DND-41 (cell line): ENCODE measurements around the gene KCNIP1.

Source experiments
- ATAC-seq: fragments of 200-7000 bp; cut with Tn5 transposase; 3 replicates; pipeline ENCODE4 v1.9.1; 2021; ENCODE audit warnings: low read depth; ENCODE audit not compliant: insufficient read depth
- DNase-seq: peaks from one replicate; pipeline ENCODE4 v3.0.0-alpha.2; 2020
- H2AFZ ChIP-seq: 2 replicates; pipeline ENCODE4 v1.6.0; 2012; ENCODE audit warnings: low read depth, low read length
- H3K27ac ChIP-seq: 2 replicates; pipeline ENCODE4 v1.5.1; 2012; ENCODE audit warnings: low read length, inconsistent platforms
- H3K27me3 ChIP-seq: fragments of 200-600 bp; sonication (generic); 2 replicates; pipeline ENCODE4 v1.6.0; 2012; ENCODE audit warnings: low read length, mild to moderate bottlenecking, inconsistent platforms; ENCODE audit not compliant: insufficient read depth, poor library complexity
- H3K36me3 ChIP-seq: 2 replicates; pipeline ENCODE4 v1.5.1; 2012; ENCODE audit warnings: low read length, inconsistent platforms; ENCODE audit not compliant: insufficient read depth
- H3K4me1 ChIP-seq: 2 replicates; pipeline ENCODE4 v1.5.1; 2012; ENCODE audit warnings: mild to moderate bottlenecking, low read length; ENCODE audit not compliant: insufficient read depth
- H3K4me2 ChIP-seq: 2 replicates; pipeline ENCODE4 v1.6.0; 2012; ENCODE audit warnings: mild to moderate bottlenecking, moderate library complexity, low read length, inconsistent platforms; ENCODE audit not compliant: insufficient read depth
- H3K4me3 ChIP-seq, 2 experiments: fragments of 200-600 bp in 1 of 2; shearing (Covaris generic) in 1 of 2; 2 replicates each; pipeline ENCODE4 v1.5.1; 2012 to 2016; ENCODE audit warnings: inconsistent platforms in 2 of 2, low read length in 2 of 2, mild to moderate bottlenecking in 2 of 2, low read depth in 1 of 2, moderate library complexity in 1 of 2
- H3K79me2 ChIP-seq: 2 replicates; pipeline ENCODE4 v1.6.0; 2012; ENCODE audit warnings: low read length, inconsistent platforms; ENCODE audit not compliant: insufficient read depth
- H3K9ac ChIP-seq: 2 replicates; pipeline ENCODE4 v1.6.0; 2012; ENCODE audit warnings: low read depth, mild to moderate bottlenecking, inconsistent platforms, low read length, moderate library complexity
- H3K9me3 ChIP-seq: 2 replicates; pipeline ENCODE4 v1.5.1; 2012; ENCODE audit warnings: low read length, moderate library complexity, mild to moderate bottlenecking, inconsistent platforms; ENCODE audit not compliant: insufficient read depth, severe bottlenecking
- H4K20me1 ChIP-seq: 2 replicates; pipeline ENCODE4 v1.6.0; 2012; ENCODE audit warnings: low read length; ENCODE audit not compliant: insufficient read depth
- EZH2 ChIP-seq: IDR thresholded peaks from 3 replicates; pipeline ENCODE4 v1.6.1; 2012; ENCODE audit warnings: borderline replicate concordance, low read depth, mild to moderate bottlenecking, moderate library complexity, low read length, inconsistent platforms; ENCODE audit not compliant: severe bottlenecking
- TF ChIP-seq, protein P1 (sequence below): IDR thresholded peaks from 2 replicates; pipeline ENCODE4 v1.5.1; 2012; ENCODE audit warnings: borderline replicate concordance, low read length, moderate library complexity, mild to moderate bottlenecking; ENCODE audit not compliant: poor library complexity, severe bottlenecking; ENCODE audit errors: extremely low read depth

Gene KCNIP1

DNA sequence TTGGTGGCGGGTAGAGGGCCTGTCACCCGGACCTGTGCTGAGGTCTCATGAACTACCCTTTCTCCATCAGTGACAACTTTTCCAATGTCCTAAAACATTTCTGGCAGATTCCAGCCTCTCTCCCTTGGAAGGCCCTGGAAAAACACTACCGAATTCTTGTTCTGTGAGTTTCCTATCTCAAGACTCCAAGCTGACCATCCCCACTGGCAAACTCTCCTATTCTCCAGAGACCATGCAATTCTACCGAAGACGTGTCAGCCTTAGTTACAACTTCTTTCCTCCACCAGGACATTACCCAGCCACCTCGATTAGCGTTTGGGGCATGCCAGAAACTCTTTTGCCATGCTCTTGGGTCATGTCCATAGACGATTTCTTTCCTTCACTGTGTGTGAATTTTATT lies 252.9 kb downstream of the KCNIP1 start:
- DNase-seq, result no peak
- Histone ChIP-seq H3K9ac (no peak overlapping the region), H3K4me3 (no peak overlapping the region), H3K9me3 (no peaks in the 10 kb centered on the region), H2AFZ (no peak overlapping the region), H3K4me2 (no peak overlapping the region), H3K27ac (no peak overlapping the region), H4K20me1 (no peaks in the 10 kb centered on the region), H3K36me3 (no peaks in the 10 kb centered on the region), H3K4me1 (no peaks in the 10 kb centered on the region), H3K79me2 (no peaks in the 10 kb centered on the region), H3K27me3 (no peaks in the 10 kb centered on the region)
- no peak for ATAC-seq
- TF ChIP-seq EZH2, result no peak
- TF ChIP-seq, protein P1, sequence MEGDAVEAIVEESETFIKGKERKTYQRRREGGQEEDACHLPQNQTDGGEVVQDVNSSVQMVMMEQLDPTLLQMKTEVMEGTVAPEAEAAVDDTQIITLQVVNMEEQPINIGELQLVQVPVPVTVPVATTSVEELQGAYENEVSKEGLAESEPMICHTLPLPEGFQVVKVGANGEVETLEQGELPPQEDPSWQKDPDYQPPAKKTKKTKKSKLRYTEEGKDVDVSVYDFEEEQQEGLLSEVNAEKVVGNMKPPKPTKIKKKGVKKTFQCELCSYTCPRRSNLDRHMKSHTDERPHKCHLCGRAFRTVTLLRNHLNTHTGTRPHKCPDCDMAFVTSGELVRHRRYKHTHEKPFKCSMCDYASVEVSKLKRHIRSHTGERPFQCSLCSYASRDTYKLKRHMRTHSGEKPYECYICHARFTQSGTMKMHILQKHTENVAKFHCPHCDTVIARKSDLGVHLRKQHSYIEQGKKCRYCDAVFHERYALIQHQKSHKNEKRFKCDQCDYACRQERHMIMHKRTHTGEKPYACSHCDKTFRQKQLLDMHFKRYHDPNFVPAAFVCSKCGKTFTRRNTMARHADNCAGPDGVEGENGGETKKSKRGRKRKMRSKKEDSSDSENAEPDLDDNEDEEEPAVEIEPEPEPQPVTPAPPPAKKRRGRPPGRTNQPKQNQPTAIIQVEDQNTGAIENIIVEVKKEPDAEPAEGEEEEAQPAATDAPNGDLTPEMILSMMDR, result no peak

DNA sequence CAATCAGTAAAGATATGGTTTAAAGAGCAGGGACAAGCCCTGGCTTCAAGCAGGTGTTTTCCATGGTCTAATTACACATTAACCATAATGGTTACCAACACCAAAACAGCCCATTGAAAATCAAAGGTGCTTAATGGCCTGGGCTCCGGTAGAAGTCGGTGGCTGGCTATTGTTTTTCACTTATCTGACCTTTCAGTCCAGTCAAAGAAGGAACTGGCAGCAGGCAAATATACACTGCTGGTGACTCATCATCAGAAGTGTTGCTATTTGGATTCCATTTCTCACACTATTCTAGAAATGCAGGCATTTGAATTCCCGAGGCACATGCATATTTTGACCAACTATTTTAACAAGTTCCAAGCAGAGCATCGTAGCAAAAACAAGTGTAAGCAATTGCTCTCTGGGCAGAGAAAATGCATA lies 253.4 kb downstream of the KCNIP1 start:
- no peaks in the 10 kb centered on the region for H4K20me1 ChIP-seq
- no peaks in the 10 kb centered on the region for H3K9me3 ChIP-seq
- DNase-seq (no peak), ATAC-seq (no peak)
- no peak overlapping the region for H2AFZ ChIP-seq
- H3K36me3 ChIP-seq, result no peaks in the 10 kb centered on the region
- TF ChIP-seq, protein P1, result no peak
- no peak for TF ChIP-seq EZH2
- no peak overlapping the region for H3K27ac ChIP-seq
- H3K79me2 ChIP-seq, result no peaks in the 10 kb centered on the region
- H3K4me1 ChIP-seq, result no peaks in the 10 kb centered on the region
- no peaks in the 10 kb centered on the region for H3K27me3 ChIP-seq
- H3K9ac ChIP-seq, result no peak overlapping the region
- H3K4me3 ChIP-seq, result no peak overlapping the region
- no peak overlapping the region for H3K4me2 ChIP-seq

DNA sequence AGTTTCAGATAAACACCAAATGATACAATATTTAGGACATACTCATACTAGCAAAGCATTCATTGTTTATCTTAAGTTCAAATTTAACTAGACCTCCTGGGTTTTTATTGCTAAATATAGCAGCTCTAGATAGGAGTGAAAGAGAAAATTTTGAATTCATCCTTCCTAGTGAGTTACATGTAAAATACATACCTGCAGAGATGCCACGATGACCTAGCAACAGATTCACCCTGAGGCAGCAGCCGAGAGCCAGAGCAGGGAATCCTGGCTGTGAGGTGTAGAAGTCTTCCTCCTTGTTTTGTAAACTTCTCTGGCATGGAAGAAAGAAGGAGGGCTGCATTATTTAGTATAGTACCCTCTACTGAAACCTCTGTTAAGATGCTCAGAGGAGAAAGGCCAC lies 253.8 kb downstream of the KCNIP1 start:
- Histone ChIP-seq H3K27me3 (no peaks in the 10 kb centered on the region), H3K4me1 (no peaks in the 10 kb centered on the region), H3K4me3 (no peak overlapping the region), H4K20me1 (no peaks in the 10 kb centered on the region), H3K27ac (no peak overlapping the region), H3K4me2 (no peak overlapping the region), H2AFZ (no peak overlapping the region), H3K36me3 (no peaks in the 10 kb centered on the region), H3K9me3 (no peaks in the 10 kb centered on the region), H3K79me2 (no peaks in the 10 kb centered on the region), H3K9ac (no peak overlapping the region)
- ATAC-seq (no peak), DNase-seq (no peak)
- TF ChIP-seq, protein P1, result no peak
- no peak for TF ChIP-seq EZH2

DNA sequence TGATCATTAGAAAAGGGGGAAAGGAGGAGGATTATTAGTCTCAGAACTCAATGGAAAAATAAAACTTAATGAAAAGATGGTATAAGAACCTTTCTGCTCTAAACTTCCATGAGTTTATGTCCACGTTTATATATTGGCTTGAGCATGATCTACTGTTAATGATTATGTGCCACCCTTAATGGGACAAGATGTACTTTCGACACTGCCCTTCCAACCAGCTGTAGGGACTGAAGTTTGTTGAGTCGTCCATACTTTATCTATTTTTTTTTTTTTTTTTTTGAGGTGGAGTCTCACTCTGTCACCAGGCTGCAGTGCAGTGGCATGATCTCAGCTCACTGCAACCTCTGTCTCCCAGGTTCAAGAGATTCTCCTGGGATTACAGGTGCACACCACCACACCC lies 254.7 kb downstream of the KCNIP1 start:
- H3K36me3 ChIP-seq, result no peaks in the 10 kb centered on the region
- no peaks in the 10 kb centered on the region for H3K4me1 ChIP-seq
- DNase-seq (no peak), ATAC-seq (no peak)
- H3K27me3 ChIP-seq, result no peaks in the 10 kb centered on the region
- H3K9ac ChIP-seq, result no peak overlapping the region
- TF ChIP-seq, protein P1, result no peak
- no peak for TF ChIP-seq EZH2
- no peaks in the 10 kb centered on the region for H3K79me2 ChIP-seq
- no peak overlapping the region for H3K27ac ChIP-seq
- no peak overlapping the region for H2AFZ ChIP-seq
- no peaks in the 10 kb centered on the region for H3K9me3 ChIP-seq
- no peak overlapping the region for H3K4me3 ChIP-seq
- no peak overlapping the region for H3K4me2 ChIP-seq
- H4K20me1 ChIP-seq, result no peaks in the 10 kb centered on the region
